Stimulated activated CD8-positive, alpha-beta memory T cell treated with anti-CD3 and anti-CD28 coated beads, Interleukin-4, amount 100 ng/mL, for 48 hours (primary cell): ENCODE data around the gene AP1G2.
"Not testable (repeated sequence)": the region's sequence is repeated elsewhere in the genome, so short reads cannot be mapped to it uniquely, and the experiment has no call there.

Experiments used
- DNase-seq: peaks from one replicate; pipeline ENCODE4 v3.0.0-alpha.2; 2020

The AP1G2 gene

GRCh38 chr14:23567186-23568020 is at the start of gene AP1G2:
Gene AP1G2 (minus strand): TSS chr14:23567791. CDS start chr14:23567314, 477 bp downstream.
- peak; percentile 96 for DNase-seq

GRCh38 chr14:23615856-23616255 is 48.3 kb upstream of the AP1G2 start:
- no peak for DNase-seq

GRCh38 chr14:23614395-23614828 is 46.8 kb upstream of the AP1G2 start:
- no peak for DNase-seq

GRCh38 chr14:23613242-23614070 is 45.9 kb upstream of the AP1G2 start:
- DNase-seq = no peak

- no peak for DNase-seq
Observed at GRCh38 chr14:23612802-23613201, 45.2 kb upstream of the AP1G2 start.

GRCh38 chr14:23612354-23612732 is 44.8 kb upstream of the AP1G2 start:
- no peak for DNase-seq

GRCh38 chr14:23610815-23611289 is 43.3 kb upstream of the AP1G2 start:
- DNase-seq = no peak

- DNase-seq = no peak
Observed at GRCh38 chr14:23610090-23610814, 42.7 kb upstream of the AP1G2 start.

GRCh38 chr14:23609411-23610089 is 42.0 kb upstream of the AP1G2 start:
- not testable (repeated sequence) for DNase-seq

- DNase-seq = no peak
Observed at GRCh38 chr14:23609001-23609400, 41.4 kb upstream of the AP1G2 start.

- DNase-seq = no peak
Observed at GRCh38 chr14:23608454-23608853, 40.9 kb upstream of the AP1G2 start.

GRCh38 chr14:23605931-23606585 is 38.5 kb upstream of the AP1G2 start:
- peak; percentile 48 for DNase-seq

GRCh38 chr14:23604675-23605170 is 37.1 kb upstream of the AP1G2 start:
- DNase-seq = no peak

GRCh38 chr14:23604148-23604547 is 36.6 kb upstream of the AP1G2 start:
- no peak for DNase-seq

GRCh38 chr14:23603103-23603502 is 35.5 kb upstream of the AP1G2 start:
- DNase-seq = no peak

GRCh38 chr14:23602181-23603095 is 34.8 kb upstream of the AP1G2 start:
- DNase-seq = no peak

GRCh38 chr14:23601845-23602180 is 34.2 kb upstream of the AP1G2 start:
- no peak for DNase-seq

- DNase-seq = no peak
Observed at GRCh38 chr14:23601424-23601823, 33.8 kb upstream of the AP1G2 start.

- no peak for DNase-seq
Observed at GRCh38 chr14:23600806-23601205, 33.2 kb upstream of the AP1G2 start.

GRCh38 chr14:23600322-23600707 is 32.7 kb upstream of the AP1G2 start:
- no peak for DNase-seq

- not testable (repeated sequence) for DNase-seq
Observed at GRCh38 chr14:23594191-23594590, 26.6 kb upstream of the AP1G2 start.
